ENCODE results near the gene FMNL2. TPM values are rescaled to one million over a fixed set of nuclear protein-coding genes. Genes with fewer than 3 reads are reported as not detected.

FMNL2 gene
- total and polyA plus RNA-seq, 10 donors = 8.8 to 59.3 (median 33.5) TPM

DNA sequence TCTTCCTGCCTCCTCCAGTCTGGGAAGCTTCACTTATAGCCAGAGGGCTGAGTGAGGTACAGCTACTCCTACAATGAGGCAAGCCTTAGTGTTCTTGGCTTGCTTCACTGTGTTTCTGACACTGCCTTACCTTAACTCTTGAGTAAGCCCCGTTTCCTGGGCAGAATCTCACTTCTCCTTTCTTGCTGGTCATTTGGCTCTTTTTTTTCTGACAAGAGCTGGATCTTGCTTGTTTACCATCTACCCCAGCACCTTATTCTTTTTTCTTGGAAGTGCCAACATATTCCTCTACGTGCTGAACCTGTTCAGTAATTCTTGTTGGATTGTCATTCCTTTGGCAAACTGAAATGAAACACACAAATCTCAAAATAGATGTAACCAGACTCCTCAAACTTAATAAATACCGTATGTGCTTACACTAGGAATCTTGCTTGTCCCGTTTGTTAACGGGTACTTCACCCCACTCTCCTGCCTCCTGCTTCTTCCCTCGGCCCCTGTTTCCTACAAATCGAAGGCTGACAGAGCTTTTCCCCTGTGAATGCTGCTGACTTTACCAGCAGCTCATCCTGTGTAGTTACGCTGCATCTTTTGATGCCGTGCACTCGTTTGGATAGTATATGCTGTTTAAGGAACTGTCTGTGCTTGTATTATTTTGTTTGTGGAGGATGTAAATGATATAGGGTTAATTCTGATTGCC, 132.2 kb downstream of the FMNL2 start:
- Histone ChIP-seq H3K4me3 (peak overlapping the region in 1 of 8 donors; percentile 18), H3K9me3 (no peaks in the 10 kb centered on the region), H3K36me3 (no peaks in the 10 kb centered on the region), H3K27me3 (replicated peaks in 1 of 7) (no peaks in the 10 kb centered on the region), H3K27ac (peak overlapping the region in 7 of 8 donors; percentile 47 to 82 (median 78)), H3K4me1 (peaks cover 23 to 69% (median 59%) of the 10 kb centered on the region in 6 donors)
- DNase-seq = no peak
- WGBS, 5 donors = 49 to 62% (median 61%) methylated on average over 10 of the region's 10 CpGs
- intact Hi-C loops (cut with DNase I; ENCODE audit: low total_unique reads) = no loop called here
- no peak for TF ChIP-seq POLR2A (IDR thresholded peaks at IDR 0.05)
- peak in 1 of 3 donors; percentile 72 for TF ChIP-seq POLR2AphosphoS5 (IDR thresholded peaks at IDR 0.05)
- TF ChIP-seq, protein P1, sequence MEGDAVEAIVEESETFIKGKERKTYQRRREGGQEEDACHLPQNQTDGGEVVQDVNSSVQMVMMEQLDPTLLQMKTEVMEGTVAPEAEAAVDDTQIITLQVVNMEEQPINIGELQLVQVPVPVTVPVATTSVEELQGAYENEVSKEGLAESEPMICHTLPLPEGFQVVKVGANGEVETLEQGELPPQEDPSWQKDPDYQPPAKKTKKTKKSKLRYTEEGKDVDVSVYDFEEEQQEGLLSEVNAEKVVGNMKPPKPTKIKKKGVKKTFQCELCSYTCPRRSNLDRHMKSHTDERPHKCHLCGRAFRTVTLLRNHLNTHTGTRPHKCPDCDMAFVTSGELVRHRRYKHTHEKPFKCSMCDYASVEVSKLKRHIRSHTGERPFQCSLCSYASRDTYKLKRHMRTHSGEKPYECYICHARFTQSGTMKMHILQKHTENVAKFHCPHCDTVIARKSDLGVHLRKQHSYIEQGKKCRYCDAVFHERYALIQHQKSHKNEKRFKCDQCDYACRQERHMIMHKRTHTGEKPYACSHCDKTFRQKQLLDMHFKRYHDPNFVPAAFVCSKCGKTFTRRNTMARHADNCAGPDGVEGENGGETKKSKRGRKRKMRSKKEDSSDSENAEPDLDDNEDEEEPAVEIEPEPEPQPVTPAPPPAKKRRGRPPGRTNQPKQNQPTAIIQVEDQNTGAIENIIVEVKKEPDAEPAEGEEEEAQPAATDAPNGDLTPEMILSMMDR (IDR thresholded peaks at IDR 0.05 in 8 of 11, conservative IDR thresholded peaks at IDR 0.05 in 3 of 11) = no peak

DNA sequence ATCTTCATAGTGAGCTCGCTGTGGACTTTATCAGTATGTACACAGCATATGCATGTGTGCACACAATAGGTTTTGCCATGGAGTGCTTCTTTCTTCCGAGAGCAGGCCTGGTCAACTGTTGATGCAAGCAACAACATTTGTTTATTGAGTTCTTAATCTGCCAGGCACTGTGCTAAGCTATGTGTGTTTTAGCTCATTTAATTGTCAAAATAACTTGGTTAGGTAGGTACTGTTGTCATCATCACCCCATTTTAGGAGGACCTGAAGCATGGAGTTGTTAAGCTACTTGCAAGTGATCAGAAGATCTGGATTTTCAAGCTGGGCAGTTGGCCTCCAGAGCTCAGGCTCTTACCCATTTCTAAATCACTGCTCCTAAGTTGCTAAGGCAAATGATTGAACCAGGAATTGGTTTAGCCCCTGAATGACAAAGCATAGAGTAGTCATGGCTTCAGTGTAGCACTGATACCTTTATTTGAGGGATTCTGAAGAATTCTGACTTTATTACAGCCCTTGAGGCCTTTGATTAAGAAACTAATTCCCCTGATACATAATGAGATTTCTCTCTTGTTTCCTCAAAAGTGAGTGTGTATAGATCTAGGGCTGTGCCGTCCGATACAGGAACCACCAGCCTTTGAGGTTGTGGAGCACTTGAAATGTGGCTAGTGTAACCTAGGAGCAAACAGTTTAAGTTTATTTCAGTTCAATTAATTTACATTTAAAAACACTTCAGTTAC, 132.9 kb downstream of the FMNL2 start:
- intact Hi-C loops (cut with DNase I; ENCODE audit: low total_unique reads) = no loop called here
- H3K36me3 ChIP-seq = no peaks in the 10 kb centered on the region
- no peak for DNase-seq
- WGBS, 5 donors = 57 to 77% (median 69%) methylated on average over 4 of the region's 4 CpGs
- TF ChIP-seq, protein P1 (IDR thresholded peaks at IDR 0.05 in 8 of 11, conservative IDR thresholded peaks at IDR 0.05 in 3 of 11) = no peak
- TF ChIP-seq POLR2AphosphoS5 (IDR thresholded peaks at IDR 0.05) = no peak
- TF ChIP-seq POLR2A (IDR thresholded peaks at IDR 0.05) = no peak
- peak overlapping the region in 1 of 8 donors; percentile 17 for H3K4me3 ChIP-seq
- H3K9me3 ChIP-seq = no peaks in the 10 kb centered on the region
- peak overlapping the region in 7 of 8 donors; percentile 47 to 82 (median 78) for H3K27ac ChIP-seq
- H3K4me1 ChIP-seq = peaks cover 23 to 76% (median 63%) of the 10 kb centered on the region in 6 donors
- no peaks in the 10 kb centered on the region for H3K27me3 ChIP-seq (replicated peaks in 1 of 7)

DNA sequence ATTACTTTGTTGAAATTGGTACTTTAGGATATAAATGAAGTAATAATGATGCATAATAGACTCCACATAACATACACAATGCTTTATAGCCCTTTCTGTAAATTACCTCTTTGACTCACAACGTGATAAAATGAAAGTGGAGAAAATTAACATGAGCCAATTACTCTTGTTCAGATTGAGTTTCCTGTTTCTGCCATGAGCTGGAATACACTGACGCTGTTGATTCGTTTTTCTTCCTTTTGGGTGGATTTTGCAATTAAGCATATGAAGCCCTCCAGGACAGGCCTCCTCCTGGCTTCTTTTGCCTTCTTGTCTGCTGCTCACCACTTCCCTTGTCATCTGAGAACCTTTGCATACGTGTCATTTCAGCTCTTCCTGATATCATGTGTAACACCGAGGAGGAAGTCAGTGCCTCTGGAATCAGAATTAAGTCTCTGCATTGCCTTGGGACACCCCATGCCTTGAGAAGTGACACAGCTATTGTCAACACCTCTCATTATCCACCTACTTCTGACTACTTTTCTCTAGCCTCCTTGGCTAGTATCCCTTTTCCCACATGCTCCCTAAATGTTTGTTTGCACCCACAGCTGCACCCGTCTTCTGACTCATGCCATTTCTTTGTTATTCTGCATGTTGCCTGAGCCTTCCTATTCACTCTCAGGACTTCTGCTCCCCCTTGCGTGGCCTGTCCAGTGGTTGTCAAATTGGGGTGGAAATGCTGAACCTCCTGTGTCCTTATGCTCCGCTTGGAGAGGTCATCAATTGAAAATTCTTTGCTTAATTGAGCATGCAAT, 134.1 kb downstream of the FMNL2 start:
- DNase-seq = no peak
- TF ChIP-seq POLR2A (IDR thresholded peaks at IDR 0.05) (no peak), POLR2AphosphoS5 (IDR thresholded peaks at IDR 0.05) (peak in 1 of 3 donors; percentile 45)
- Histone ChIP-seq H3K36me3 (no peaks in the 10 kb centered on the region), H3K9me3 (no peaks in the 10 kb centered on the region), H3K4me3 (peak overlapping the region in 1 of 8 donors; percentile 30), H3K4me1 (peaks cover 23 to 78% (median 63%) of the 10 kb centered on the region in 6 donors), H3K27ac (peak overlapping the region; percentile 2 to 82 (median 60)), H3K27me3 (replicated peaks in 1 of 7) (no peaks in the 10 kb centered on the region)
- intact Hi-C loops (cut with DNase I; ENCODE audit: low total_unique reads) = no loop called here
- 29 to 39% (median 34%) methylated on average over 8 of the region's 8 CpGs for WGBS, 5 donors

Measured in spleen (tissue), 11 donors.